Neuronal stem cell (in vitro differentiated cells): ENCODE results near the gene PROZ.

Source experiments
- DNase-seq: peaks from one replicate; pipeline ENCODE4 v3.0.0-alpha.2; 2013; ENCODE audit warnings: low spot score
- H2AFZ ChIP-seq: one replicate; pipeline ENCODE4 v1.6.1; 2013; ENCODE audit warnings: mild to moderate bottlenecking, low read length, inconsistent platforms
- H2AK5ac ChIP-seq: 2 replicates; pipeline ENCODE4 v1.6.1; 2013; ENCODE audit warnings: low read depth, mild to moderate bottlenecking, inconsistent platforms, low read length, moderate library complexity, mixed read lengths
- H2BK120ac ChIP-seq: 2 replicates; pipeline ENCODE4 v1.6.1; 2013; ENCODE audit warnings: low read depth, mild to moderate bottlenecking, inconsistent platforms, low read length, moderate library complexity, mixed read lengths
- H2BK12ac ChIP-seq: one replicate; pipeline ENCODE4 v1.6.1; 2013; ENCODE audit warnings: low read length, inconsistent platforms
- H2BK15ac ChIP-seq: 2 replicates; pipeline ENCODE4 v1.6.1; 2013; ENCODE audit warnings: mild to moderate bottlenecking, low read length, inconsistent platforms, mixed read lengths
- H2BK5ac ChIP-seq: one replicate; pipeline ENCODE4 v1.6.1; 2013; ENCODE audit warnings: inconsistent platforms, mild to moderate bottlenecking, low read length, moderate library complexity
- H3K14ac ChIP-seq: one replicate; pipeline ENCODE4 v1.6.1; 2013; ENCODE audit warnings: low read length, inconsistent platforms
- H3K18ac ChIP-seq: 2 replicates; pipeline ENCODE4 v1.6.1; 2013; ENCODE audit warnings: low read length, inconsistent platforms
- H3K23ac ChIP-seq: 2 replicates; pipeline ENCODE4 v1.6.1; 2013; ENCODE audit warnings: low read depth, mild to moderate bottlenecking, mixed read lengths, low read length, inconsistent platforms; ENCODE audit not compliant: poor library complexity
- H3K27ac ChIP-seq: replicated peaks from 3 replicates; pipeline ENCODE4 v1.5.1; 2013; ENCODE audit warnings: low read length, inconsistent platforms
- H3K27me3 ChIP-seq, 3 experiments: 2 replicates each; pipeline ENCODE4 v1.6.1; 2013; ENCODE audit warnings: low read length in 3 of 3, mild to moderate bottlenecking in 2 of 3, inconsistent platforms in 1 of 3, low read depth in 1 of 3, mixed read lengths in 1 of 3, moderate library complexity in 1 of 3; ENCODE audit not compliant: control insufficient read depth in 3 of 3, insufficient read depth in 3 of 3
- H3K36me3 ChIP-seq, 2 donors: replicated peaks in 1 of 2; 2 replicates each; pipeline ENCODE4 v1.6.1; 2013; ENCODE audit warnings: low read length in 2 of 2; ENCODE audit not compliant: control insufficient read depth in 2 of 2, insufficient read depth in 2 of 2
- H3K4ac ChIP-seq: 2 replicates; pipeline ENCODE4 v1.6.1; 2013; ENCODE audit warnings: inconsistent platforms, mild to moderate bottlenecking, low read length, moderate library complexity
- H3K4me1 ChIP-seq, 2 donors: 1 replicate in 1 of 2; 2 replicates in 1 of 2; pipeline ENCODE4 v1.6.1; 2013; ENCODE audit warnings: low read length in 2 of 2, low read depth in 1 of 2; ENCODE audit not compliant: control insufficient read depth in 2 of 2, insufficient read depth in 1 of 2
- H3K4me2 ChIP-seq: one replicate; pipeline ENCODE4 v1.6.1; 2013; ENCODE audit warnings: mild to moderate bottlenecking, low read length, inconsistent platforms; ENCODE audit not compliant: insufficient read depth, poor library complexity, severe bottlenecking
- H3K4me3 ChIP-seq, 2 donors: 2 replicates each; pipeline ENCODE4 v1.5.1; 2013; ENCODE audit warnings: low read length in 2 of 2, mild to moderate bottlenecking in 2 of 2, inconsistent platforms in 1 of 2, moderate library complexity in 1 of 2
- H3K79me1 ChIP-seq: one replicate; pipeline ENCODE4 v1.6.1; 2013; ENCODE audit warnings: low read depth, mild to moderate bottlenecking, inconsistent platforms, low read length, moderate library complexity
- H3K9ac ChIP-seq: one replicate; pipeline ENCODE4 v1.6.1; 2013; ENCODE audit warnings: mild to moderate bottlenecking, low read depth, low read length, inconsistent platforms; ENCODE audit not compliant: poor library complexity
- H3K9me3 ChIP-seq, 2 donors: replicated peaks in 1 of 2; 2 replicates each; pipeline versions ENCODE3 to v1.6.1; 2013; ENCODE audit warnings: low read length in 2 of 2, mild to moderate bottlenecking in 2 of 2, inconsistent platforms in 1 of 2, low read depth in 1 of 2, mixed read lengths in 1 of 2, moderate library complexity in 1 of 2; ENCODE audit not compliant: control insufficient read depth in 2 of 2, insufficient read depth in 1 of 2
- H4K8ac ChIP-seq: one replicate; pipeline ENCODE4 v1.6.1; 2013; ENCODE audit warnings: low read depth, mild to moderate bottlenecking, inconsistent platforms, low read length, moderate library complexity
- H4K91ac ChIP-seq: one replicate; pipeline ENCODE4 v1.6.1; 2013; ENCODE audit warnings: low read length, low read depth, mild to moderate bottlenecking, inconsistent platforms; ENCODE audit not compliant: poor library complexity
- WGBS, 2 donors: extraction: QIAGEN DNeasy Blood & Tissue Kit; methylation state at CpG; one replicate each; pipeline ENCODE4 v1.1.7; 2013; ENCODE audit warnings: missing lambda C conversion rate in 2 of 2, mixed read lengths in 1 of 2; ENCODE audit not compliant: insufficient read length in 2 of 2, insufficient replicate concordance in 1 of 2; ENCODE audit errors: extremely low coverage in 2 of 2; 5-methylcytosine and 5-hydroxymethylcytosine counted together

PROZ gene

DNA sequence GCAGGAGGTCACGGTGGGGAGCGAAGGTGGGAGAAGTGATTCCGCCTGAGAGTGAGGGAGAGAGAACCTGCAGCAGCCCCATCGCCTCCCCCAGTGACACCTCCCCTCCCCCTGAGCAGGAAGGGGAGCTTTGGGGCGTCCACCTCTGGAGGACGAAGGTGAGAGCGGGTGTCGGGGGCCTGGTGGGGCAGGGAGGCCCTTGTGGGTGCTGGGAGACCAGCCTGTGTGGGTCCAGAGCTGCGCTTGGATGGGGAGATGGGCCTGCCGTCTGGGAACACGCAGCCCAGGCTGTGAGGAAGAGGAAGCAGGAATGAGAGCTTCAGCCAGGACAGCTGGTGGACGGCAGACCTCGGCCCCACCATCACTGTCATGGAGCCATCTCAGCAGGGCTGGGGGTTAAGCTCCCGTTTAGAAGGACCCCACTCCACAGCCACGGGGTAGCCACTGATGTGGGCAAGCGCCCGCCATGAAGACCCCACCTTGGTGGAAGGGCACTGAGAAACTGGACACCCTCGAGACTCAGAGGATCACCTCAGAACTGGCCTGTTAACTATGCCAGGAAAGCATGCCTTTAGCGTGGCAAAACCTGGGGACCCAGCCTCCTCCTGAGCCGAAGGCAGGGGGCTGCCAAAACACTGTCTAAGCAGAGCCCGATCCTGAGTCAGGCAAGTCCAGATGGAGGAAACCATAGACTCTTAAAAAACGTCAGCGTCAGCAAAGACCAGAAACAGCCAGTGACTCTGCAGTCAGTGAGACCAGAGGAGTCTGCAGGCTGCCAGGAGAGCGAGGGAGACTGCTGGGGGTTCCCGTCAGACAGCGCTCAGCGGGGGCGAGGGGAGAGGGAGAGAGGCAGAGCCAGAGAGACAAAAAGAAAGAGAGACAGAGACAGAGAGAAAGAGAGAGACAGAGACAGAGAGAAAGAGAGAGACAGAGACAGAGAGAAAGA lies 6.4 kb upstream of the PROZ start:
- no peak overlapping the region for H3K14ac ChIP-seq
- no peak overlapping the region for H4K91ac ChIP-seq
- H2BK5ac ChIP-seq = no peak overlapping the region
- no peak overlapping the region for H3K4me3 ChIP-seq
- H3K27me3 ChIP-seq = peaks cover 0 to 19% (median 18%) of the 10 kb centered on the region in 3 experiments
- H3K18ac ChIP-seq = peak overlapping the region; percentile 28
- H3K23ac ChIP-seq = no peak overlapping the region
- H2BK120ac ChIP-seq = no peak overlapping the region
- no peak overlapping the region for H3K4ac ChIP-seq
- H2AK5ac ChIP-seq = peak overlapping the region; percentile 3
- no peak overlapping the region for H4K8ac ChIP-seq
- H3K27ac ChIP-seq = no peak overlapping the region
- no peaks in the 10 kb centered on the region for H3K36me3 ChIP-seq
- WGBS, 2 donors = no CpG with 5 or more reads among the region's 28 CpGs
- no peak overlapping the region for H2BK12ac ChIP-seq
- peaks cover 0 to under 1% of the 10 kb centered on the region in 2 donors for H3K9me3 ChIP-seq
- H3K4me1 ChIP-seq = peaks cover 9 to 14% of the 10 kb centered on the region in 2 donors
- H2BK15ac ChIP-seq = peak overlapping the region; percentile 75
- no peak overlapping the region for H2AFZ ChIP-seq
- H3K4me2 ChIP-seq = peak overlapping the region; percentile 91
- H3K9ac ChIP-seq = no peak overlapping the region
- no peaks in the 10 kb centered on the region for H3K79me1 ChIP-seq
- no peak for DNase-seq

DNA sequence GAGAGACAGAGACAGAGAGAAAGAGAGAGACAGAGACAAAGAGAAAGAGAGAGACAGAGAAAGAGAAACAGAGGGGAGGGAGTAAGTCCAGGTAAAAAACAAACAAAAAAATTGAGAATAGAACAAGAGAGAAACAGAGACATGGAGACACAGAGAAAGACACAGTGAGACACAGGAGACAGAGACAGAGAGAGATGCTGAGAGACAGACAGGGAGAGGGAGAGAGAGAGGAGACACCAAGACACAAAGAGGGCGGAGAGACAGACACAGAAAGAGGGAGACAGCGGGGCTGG lies 5.8 kb upstream of the PROZ start:
- peak overlapping the region; percentile 29 for H3K23ac ChIP-seq
- H3K27me3 ChIP-seq = peaks cover 0 to 20% (median 19%) of the 10 kb centered on the region in 3 experiments
- no peak overlapping the region for H3K14ac ChIP-seq
- H3K4me3 ChIP-seq = peak overlapping the region in 1 of 2 donors; percentile 74
- H3K9ac ChIP-seq = peak overlapping the region; percentile 97
- H3K9me3 ChIP-seq = peaks cover 0 to 3% of the 10 kb centered on the region in 2 donors
- peak overlapping the region; percentile 77 for H2BK5ac ChIP-seq
- H2BK120ac ChIP-seq = peak overlapping the region; percentile 94
- no peak for DNase-seq
- WGBS, 2 donors = no CpG with 5 or more reads among the region's 2 CpGs
- no peaks in the 10 kb centered on the region for H3K36me3 ChIP-seq
- no peak overlapping the region for H3K27ac ChIP-seq
- H2AFZ ChIP-seq = peak overlapping the region; percentile 95
- no peaks in the 10 kb centered on the region for H3K79me1 ChIP-seq
- no peak overlapping the region for H3K4ac ChIP-seq
- peak overlapping the region; percentile 99 for H2BK15ac ChIP-seq
- H3K4me1 ChIP-seq = peaks cover 9 to 17% of the 10 kb centered on the region in 2 donors
- H3K4me2 ChIP-seq = peak overlapping the region; percentile 91
- H4K8ac ChIP-seq = no peak overlapping the region
- H4K91ac ChIP-seq = peak overlapping the region; percentile 68
- H2BK12ac ChIP-seq = peak overlapping the region; percentile 85
- peak overlapping the region; percentile 98 for H3K18ac ChIP-seq
- peak overlapping the region; percentile 81 for H2AK5ac ChIP-seq

DNA sequence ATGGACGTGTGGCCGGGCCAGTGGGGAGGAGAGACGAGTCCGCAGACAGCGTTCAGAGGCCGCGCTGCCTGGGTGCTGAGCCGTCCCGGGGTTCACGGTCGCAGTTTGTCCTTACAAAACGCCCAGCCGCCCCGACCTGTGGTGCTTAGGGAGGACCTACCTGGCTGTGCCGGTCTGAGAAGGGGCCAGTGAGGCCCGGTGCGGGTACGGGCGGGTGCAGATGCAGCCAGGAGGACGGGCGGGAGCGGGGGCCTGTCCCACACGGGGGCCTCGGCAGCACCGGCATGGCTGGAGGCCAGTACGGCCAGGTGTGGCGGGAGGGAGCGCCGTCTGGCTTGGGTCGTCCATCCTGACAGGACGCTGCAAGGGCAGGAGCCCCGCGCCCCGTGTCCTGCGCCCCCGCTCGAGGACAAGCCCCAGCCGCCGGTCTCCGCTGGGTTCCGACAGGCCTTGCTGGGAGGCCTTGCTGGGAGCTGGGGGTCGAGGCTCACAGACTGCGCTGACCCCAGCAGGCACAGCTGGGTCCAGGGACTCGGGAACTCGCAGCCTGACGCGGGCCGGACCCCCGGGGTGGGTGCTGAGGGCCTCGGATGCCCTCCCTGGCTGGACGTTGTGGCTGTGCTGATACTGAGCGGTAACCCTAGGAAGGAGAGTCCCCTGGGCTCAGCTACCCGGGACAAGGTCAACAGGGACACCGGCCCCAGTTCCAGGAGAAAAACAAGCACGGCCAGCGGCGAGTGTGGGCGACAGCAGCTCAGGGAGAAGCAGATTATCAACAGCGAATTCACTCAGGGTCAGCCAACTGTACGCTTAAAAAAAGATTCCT lies 5.3 kb upstream of the PROZ start:
- peaks cover 10 to 18% of the 10 kb centered on the region in 2 donors for H3K4me1 ChIP-seq
- no CpG with 5 or more reads among the region's 60 CpGs for WGBS, 2 donors
- peak overlapping the region; percentile 81 for H2AK5ac ChIP-seq
- peak overlapping the region; percentile 97 for H4K8ac ChIP-seq
- H3K36me3 ChIP-seq = no peaks in the 10 kb centered on the region
- peaks cover 0 to 20% (median 19%) of the 10 kb centered on the region in 3 experiments for H3K27me3 ChIP-seq
- no peaks in the 10 kb centered on the region for H3K79me1 ChIP-seq
- H2BK12ac ChIP-seq = peak overlapping the region; percentile 99
- H3K23ac ChIP-seq = peak overlapping the region; percentile 92
- H2BK15ac ChIP-seq = peak overlapping the region; percentile 99
- peak overlapping the region; percentile 68 for H4K91ac ChIP-seq
- H3K4me3 ChIP-seq = peak overlapping the region; percentile 42 to 74
- H3K14ac ChIP-seq = peak overlapping the region; percentile 84
- peak; percentile 67 for DNase-seq
- H3K4ac ChIP-seq = peak overlapping the region; percentile 94
- no peak overlapping the region for H3K27ac ChIP-seq
- H3K9me3 ChIP-seq = peaks cover 0 to 3% of the 10 kb centered on the region in 2 donors
- H3K18ac ChIP-seq = peak overlapping the region; percentile 98
- peak overlapping the region; percentile 95 for H2AFZ ChIP-seq
- peak overlapping the region; percentile 77 for H2BK5ac ChIP-seq
- H3K4me2 ChIP-seq = peak overlapping the region; percentile 91
- H3K9ac ChIP-seq = peak overlapping the region; percentile 97
- H2BK120ac ChIP-seq = peak overlapping the region; percentile 94
